MCF 10A (cell line): ENCODE results near the gene SH3RF2. TPM values are rescaled to one million over a fixed set of nuclear protein-coding genes. Genes with fewer than 3 reads are reported as not detected.
A peak's percentile ranks its signal among the peaks of the same experiment; 100 is the strongest.

Experiments used
- BruUV-seq: library from RNA; stranded (reverse); fragments of 400-500 nt; replicated peaks from 2 replicates; lab custom pipeline; 2021; lab: Mats Ljungman, UMichigan
- CTCF ChIA-PET: fragments of 300-600 bp; sonication (Branson Sonifier 250); formaldehyde crosslinking; extraction: SDS; loops from one replicate; lab custom pipeline; 2021; ENCODE audit warnings: antibody characterized with exemption, inconsistent platforms; lab: Yijun Ruan, JAX
- POLR2A ChIA-PET: fragments of 300-600, 350-650 bp; sonication (Branson Sonifier 250); formaldehyde crosslinking; extraction: SDS; loops from one replicate; lab custom pipeline; 2020; ENCODE audit warnings: antibody characterized with exemption, inconsistent platforms; lab: Yijun Ruan, JAX
- DNase-seq: peaks from one replicate; pipeline ENCODE4 v3.0.0-alpha.2; 2018; ENCODE audit not compliant: unreplicated experiment
- H3K27ac Mint-ChIP-seq: one replicate; pipeline ENCODE4 v1.8.0; 2022; ENCODE audit warnings: mild to moderate bottlenecking, low read depth, mixed read lengths; ENCODE audit not compliant: unreplicated experiment
- H3K27me3 Mint-ChIP-seq: one replicate; pipeline ENCODE4 v1.8.0; 2022; ENCODE audit warnings: mixed read lengths; ENCODE audit not compliant: insufficient read depth, unreplicated experiment
- H3K36me3 Mint-ChIP-seq: one replicate; pipeline ENCODE4 v1.8.0; 2022; ENCODE audit warnings: mild to moderate bottlenecking, moderate library complexity, mixed read lengths; ENCODE audit not compliant: insufficient read depth, unreplicated experiment
- H3K4me1 Mint-ChIP-seq: one replicate; pipeline ENCODE4 v1.8.0; 2022; ENCODE audit warnings: mixed read lengths; ENCODE audit not compliant: insufficient read depth, unreplicated experiment
- H3K4me3 Mint-ChIP-seq: one replicate; pipeline ENCODE4 v1.8.0; 2022; ENCODE audit warnings: mild to moderate bottlenecking, moderate library complexity, mixed read lengths; ENCODE audit not compliant: unreplicated experiment
- H3K9me3 Mint-ChIP-seq: one replicate; pipeline ENCODE4 v1.8.0; 2022; ENCODE audit warnings: mixed read lengths; ENCODE audit not compliant: unreplicated experiment
- intact Hi-C: fragments of 100-400 bp; cut with micrococcal nuclease; formaldehyde crosslinking; loops from 2 replicates; pipeline ENCODE4 v1.14.1; 2022
- total RNA-seq: library from RNA; stranded (reverse); gene quantifications from 2 replicates; pipeline ENCODE4 v1.2.3, GENCODE V29; 2022
- TF ChIP-seq, protein P1 (sequence below): fragments of 200-600 bp; IDR thresholded peaks from one replicate; pipeline ENCODE4 v1.8.0; 2022; ENCODE audit warnings: antibody characterized with exemption, mild to moderate bottlenecking; ENCODE audit not compliant: unreplicated experiment

The SH3RF2 gene
- total RNA-seq, 1 experiment from 2014 or later = 29.6 TPM

DNA sequence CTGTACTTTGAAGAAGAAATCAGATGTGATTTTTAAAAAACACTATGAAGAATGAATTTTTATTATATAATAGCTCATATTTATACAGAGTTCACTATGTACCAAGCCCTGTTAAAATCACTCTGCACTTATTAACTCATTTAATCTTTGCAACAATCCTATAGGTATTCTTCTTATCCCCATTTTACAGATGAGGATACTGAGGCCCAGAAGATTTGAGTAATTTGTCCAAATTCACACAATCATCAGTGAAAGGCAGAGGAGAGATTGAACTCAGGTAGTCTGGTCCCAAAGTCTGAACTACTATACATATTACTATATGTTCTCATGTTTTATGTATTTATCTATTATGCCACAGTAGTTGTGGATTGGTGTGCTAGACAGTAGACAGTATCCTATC is 152.9 kb downstream of the SH3RF2 start:
- intact Hi-C loops = no loop called here
- CTCF ChIA-PET = interaction anchor here (0.6 kb wide), 1 partner anchor 37 kb away, joined by 3 read pairs; no protein-coding TSS in a partner anchor
- TF ChIP-seq, protein P1, sequence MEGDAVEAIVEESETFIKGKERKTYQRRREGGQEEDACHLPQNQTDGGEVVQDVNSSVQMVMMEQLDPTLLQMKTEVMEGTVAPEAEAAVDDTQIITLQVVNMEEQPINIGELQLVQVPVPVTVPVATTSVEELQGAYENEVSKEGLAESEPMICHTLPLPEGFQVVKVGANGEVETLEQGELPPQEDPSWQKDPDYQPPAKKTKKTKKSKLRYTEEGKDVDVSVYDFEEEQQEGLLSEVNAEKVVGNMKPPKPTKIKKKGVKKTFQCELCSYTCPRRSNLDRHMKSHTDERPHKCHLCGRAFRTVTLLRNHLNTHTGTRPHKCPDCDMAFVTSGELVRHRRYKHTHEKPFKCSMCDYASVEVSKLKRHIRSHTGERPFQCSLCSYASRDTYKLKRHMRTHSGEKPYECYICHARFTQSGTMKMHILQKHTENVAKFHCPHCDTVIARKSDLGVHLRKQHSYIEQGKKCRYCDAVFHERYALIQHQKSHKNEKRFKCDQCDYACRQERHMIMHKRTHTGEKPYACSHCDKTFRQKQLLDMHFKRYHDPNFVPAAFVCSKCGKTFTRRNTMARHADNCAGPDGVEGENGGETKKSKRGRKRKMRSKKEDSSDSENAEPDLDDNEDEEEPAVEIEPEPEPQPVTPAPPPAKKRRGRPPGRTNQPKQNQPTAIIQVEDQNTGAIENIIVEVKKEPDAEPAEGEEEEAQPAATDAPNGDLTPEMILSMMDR = no peak
- Mint-ChIP-seq H3K27ac (no peak overlapping the region), H3K4me1 (peaks cover 6% of the 10 kb centered on the region), H3K4me3 (no peak overlapping the region), H3K36me3 (no peaks in the 10 kb centered on the region), H3K27me3 (no peaks in the 10 kb centered on the region), H3K9me3 (no peaks in the 10 kb centered on the region)
- no peak for DNase-seq
- POLR2A ChIA-PET = interaction anchor here (0.6 to 1.6 kb wide), 2 partner anchors 18 to 48 kb away, joined by 4 to 6 read pairs; no protein-coding TSS in a partner anchor
- no TSS peak for BruUV-seq

DNA sequence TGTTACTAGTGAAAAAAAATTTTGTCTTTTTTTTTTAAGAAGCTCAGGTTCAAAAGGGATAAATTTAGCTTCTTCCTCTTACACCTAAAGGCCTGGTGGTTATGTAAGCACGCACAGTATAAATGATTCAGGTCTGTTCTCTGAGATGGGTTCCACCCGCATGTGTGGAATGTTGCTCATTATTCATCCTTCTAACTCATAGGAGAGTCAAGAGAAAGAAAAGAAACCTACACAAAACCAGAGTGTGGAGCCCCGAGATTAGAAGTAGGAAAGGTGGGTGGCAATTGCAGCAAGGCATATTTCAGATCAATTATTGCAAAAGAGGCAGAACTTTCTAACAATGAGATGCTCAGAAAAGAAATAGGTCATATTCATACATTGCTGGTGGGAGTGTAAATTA is 155.5 kb downstream of the SH3RF2 start:
- no peaks in the 10 kb centered on the region for H3K36me3 Mint-ChIP-seq
- ChIA-PET POLR2A (interaction anchor here (0.6 to 1.0 kb wide), 3 partner anchors 43 to 415 kb away, joined by 3 read pairs; no protein-coding TSS in a partner anchor), CTCF (interaction anchor here (0.6 to 1.2 kb wide), 2 partner anchors 8 to 39 kb away, joined by 3 to 4 read pairs; no protein-coding TSS in a partner anchor)
- peaks cover 6% of the 10 kb centered on the region for H3K4me1 Mint-ChIP-seq
- H3K27ac Mint-ChIP-seq = no peak overlapping the region
- DNase-seq = peak; percentile 20
- no peaks in the 10 kb centered on the region for H3K9me3 Mint-ChIP-seq
- intact Hi-C loops = no loop called here
- no peak overlapping the region for H3K4me3 Mint-ChIP-seq
- H3K27me3 Mint-ChIP-seq = no peaks in the 10 kb centered on the region
- TF ChIP-seq, protein P1 = no peak
- BruUV-seq = no TSS peak

DNA sequence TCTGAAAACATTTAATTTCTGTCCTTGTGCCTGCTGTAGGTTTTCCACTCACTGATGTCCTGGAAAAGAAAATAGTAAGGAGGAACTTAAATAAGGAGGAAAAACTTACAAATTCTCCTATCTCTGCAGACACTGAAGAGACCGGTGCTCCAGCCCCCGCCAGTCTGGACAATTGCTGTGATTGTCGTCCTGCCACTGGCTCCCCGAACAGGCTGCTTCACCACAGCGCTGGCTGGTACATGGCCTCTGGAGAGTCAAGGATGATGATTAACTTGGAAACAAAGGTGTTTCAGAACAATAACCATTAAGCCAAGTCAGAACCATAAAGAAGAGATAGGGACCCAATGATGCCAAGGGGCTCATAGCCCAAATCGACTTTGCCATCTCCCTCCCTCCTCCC is 161.7 kb downstream of the SH3RF2 start:
- no peaks in the 10 kb centered on the region for H3K9me3 Mint-ChIP-seq
- peaks cover 7% of the 10 kb centered on the region for H3K36me3 Mint-ChIP-seq

DNA sequence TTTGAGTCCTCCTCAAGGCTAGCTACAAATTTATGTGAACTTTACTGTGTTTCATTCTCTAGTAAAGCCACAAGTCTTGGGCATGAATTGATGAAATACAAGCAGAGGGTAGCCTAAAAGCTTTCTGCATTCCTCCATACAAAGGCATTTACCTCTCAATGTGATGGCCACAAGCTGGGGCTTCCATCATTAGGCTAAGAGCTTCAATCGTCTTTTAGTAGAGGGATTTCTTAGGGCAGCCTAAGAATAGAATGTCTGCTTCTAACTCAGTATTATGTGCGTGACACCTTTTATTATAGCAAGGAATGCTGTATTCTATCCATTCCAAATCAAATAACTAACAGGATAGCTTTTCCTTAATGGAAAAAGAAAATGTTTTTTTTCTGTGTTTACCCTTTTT is 165.3 kb downstream of the SH3RF2 start:
- Mint-ChIP-seq H3K9me3 (no peaks in the 10 kb centered on the region), H3K27ac (no peak overlapping the region), H3K27me3 (no peaks in the 10 kb centered on the region), H3K4me3 (no peak overlapping the region), H3K36me3 (peaks cover 28% of the 10 kb centered on the region), H3K4me1 (peaks cover 6% of the 10 kb centered on the region)
- no peak for DNase-seq
- no TSS peak for BruUV-seq
- CTCF ChIA-PET = interaction anchor here (0.8 to 1.7 kb wide), 5 partner anchors 9 to 764 kb away, joined by 3 to 6 read pairs (median 3); no protein-coding TSS in a partner anchor
- POLR2A ChIA-PET = interaction anchor here (0.7 kb wide), 1 partner anchor 23 kb away, joined by 4 read pairs; no protein-coding TSS in a partner anchor
- intact Hi-C loops = no loop called here
- TF ChIP-seq, protein P1 = no peak

More for the DNA sequence above, 161.7 kb downstream of the SH3RF2 start:
- CTCF ChIA-PET = interaction anchor here (0.7 kb wide), 1 partner anchor 1284 kb away, joined by 3 read pairs; no protein-coding TSS in a partner anchor
- Mint-ChIP-seq H3K27me3 (no peaks in the 10 kb centered on the region), H3K27ac (no peak overlapping the region), H3K4me1 (no peaks in the 10 kb centered on the region), H3K4me3 (no peak overlapping the region)
- POLR2A ChIA-PET = interaction anchor here (0.6 kb wide), 1 partner anchor 19 kb away, joined by 3 read pairs; no protein-coding TSS in a partner anchor
- intact Hi-C loops = no loop called here
- BruUV-seq = no TSS peak
- DNase-seq = no peak
- TF ChIP-seq, protein P1 = no peak
